Globus pallidus (tissue), 1 donor: ENCODE data around the gene SETD4.
"Not testable (repeated sequence)": the region's sequence is repeated elsewhere in the genome, so short reads cannot be mapped to it uniquely, and the experiment has no call there.

Source experiments
- DNase-seq: peaks from one replicate; pipeline ENCODE4 v3.0.0-alpha.2; 2015; ENCODE audit warnings: low spot score

The SETD4 gene

GRCh38 chr21:36060159-36060921, at the start of gene SETD4:
Gene SETD4 (minus strand): TSS chr21:36060526. CDS start chr21:36058888, 1,638 bp downstream.
- DNase-seq: peak; percentile 91

GRCh38 chr21:36109868-36110267, 49.5 kb upstream of the SETD4 start:
- DNase-seq: no peak

GRCh38 chr21:36105327-36105842, 45.1 kb upstream of the SETD4 start:
- no peak for DNase-seq

- peak; percentile 83 for DNase-seq
These were observed 44.3 kb upstream of the SETD4 start for GRCh38 chr21:36104317-36105300.

DNA sequence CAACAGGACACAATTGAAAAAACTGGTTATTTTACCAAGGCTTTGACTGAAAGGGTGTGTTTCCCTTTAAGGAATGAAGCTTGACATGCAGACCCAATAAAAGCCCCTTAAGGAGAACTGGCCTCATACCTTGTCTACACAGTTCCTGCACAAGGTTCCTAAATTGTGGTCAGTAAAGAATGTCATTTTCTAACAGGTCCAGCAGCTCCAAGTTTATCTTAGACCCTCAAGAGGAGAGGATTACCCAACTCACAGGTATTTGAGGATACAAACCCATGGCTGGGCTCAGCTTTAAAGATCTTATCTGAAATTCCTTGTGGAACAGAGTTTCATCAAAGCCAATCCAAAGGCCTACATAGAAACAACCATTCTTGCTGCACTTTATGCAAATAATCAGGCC, 43.1 kb upstream of the SETD4 start:
- DNase-seq: no peak

GRCh38 chr21:36100971-36101641, 40.8 kb upstream of the SETD4 start:
- no peak for DNase-seq

GRCh38 chr21:36099695-36100211, 39.4 kb upstream of the SETD4 start:
- not testable (repeated sequence) for DNase-seq

- no peak for DNase-seq
These were observed 38.7 kb upstream of the SETD4 start for GRCh38 chr21:36099000-36099399.

DNA sequence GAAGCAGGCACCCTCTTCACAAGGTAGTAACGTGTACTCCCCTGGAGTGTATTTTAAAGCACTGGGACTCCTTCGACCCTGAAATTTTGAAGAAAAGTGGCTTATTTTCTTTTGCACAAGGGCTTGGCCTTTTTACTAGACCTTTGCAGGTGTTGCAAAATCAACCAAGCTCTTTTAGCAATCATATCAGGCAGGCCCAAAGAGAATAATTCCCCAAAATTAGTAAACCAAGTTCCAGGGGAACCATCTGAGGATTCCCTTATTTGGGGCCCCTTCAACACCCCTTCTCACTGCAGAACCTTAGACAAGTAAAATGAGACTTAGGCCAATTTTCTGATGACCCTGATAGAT, 37.8 kb upstream of the SETD4 start:
- DNase-seq: no peak

DNA sequence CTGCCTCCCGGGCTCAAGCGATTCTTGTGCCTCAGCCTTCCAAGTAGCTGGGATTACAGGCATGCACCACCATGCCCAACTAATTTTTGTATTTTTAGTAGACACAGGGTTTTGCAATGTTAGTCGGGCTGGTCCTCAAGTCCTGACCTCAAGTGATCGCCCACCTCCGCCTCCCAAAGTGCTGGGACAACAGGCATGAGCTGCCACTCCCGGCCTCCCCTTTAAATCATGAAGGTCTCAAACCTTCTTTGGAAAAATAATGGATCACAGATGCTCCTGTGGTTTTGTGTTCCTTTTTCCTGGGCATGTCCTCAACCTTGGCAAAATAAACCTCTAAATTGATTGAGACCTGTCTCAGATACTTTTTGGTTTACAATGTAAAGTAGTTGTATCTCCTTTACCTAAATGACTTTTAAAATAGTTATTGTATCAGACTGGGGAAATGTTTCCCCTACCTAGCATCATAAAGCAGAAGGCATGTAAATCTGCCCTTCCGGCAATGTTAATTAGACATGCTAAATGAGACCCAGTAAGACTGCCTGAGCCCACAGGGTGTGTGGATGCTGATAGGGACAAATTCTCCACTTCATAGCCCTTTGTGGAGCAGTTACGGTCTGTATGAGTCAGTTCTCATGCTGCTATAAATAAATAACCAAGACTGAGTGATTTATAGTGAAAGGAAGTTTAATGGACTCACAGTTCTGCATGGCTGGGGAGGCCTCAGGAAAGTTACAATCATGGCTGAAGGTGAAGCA, 37.3 kb upstream of the SETD4 start:
- no peak for DNase-seq

DNA sequence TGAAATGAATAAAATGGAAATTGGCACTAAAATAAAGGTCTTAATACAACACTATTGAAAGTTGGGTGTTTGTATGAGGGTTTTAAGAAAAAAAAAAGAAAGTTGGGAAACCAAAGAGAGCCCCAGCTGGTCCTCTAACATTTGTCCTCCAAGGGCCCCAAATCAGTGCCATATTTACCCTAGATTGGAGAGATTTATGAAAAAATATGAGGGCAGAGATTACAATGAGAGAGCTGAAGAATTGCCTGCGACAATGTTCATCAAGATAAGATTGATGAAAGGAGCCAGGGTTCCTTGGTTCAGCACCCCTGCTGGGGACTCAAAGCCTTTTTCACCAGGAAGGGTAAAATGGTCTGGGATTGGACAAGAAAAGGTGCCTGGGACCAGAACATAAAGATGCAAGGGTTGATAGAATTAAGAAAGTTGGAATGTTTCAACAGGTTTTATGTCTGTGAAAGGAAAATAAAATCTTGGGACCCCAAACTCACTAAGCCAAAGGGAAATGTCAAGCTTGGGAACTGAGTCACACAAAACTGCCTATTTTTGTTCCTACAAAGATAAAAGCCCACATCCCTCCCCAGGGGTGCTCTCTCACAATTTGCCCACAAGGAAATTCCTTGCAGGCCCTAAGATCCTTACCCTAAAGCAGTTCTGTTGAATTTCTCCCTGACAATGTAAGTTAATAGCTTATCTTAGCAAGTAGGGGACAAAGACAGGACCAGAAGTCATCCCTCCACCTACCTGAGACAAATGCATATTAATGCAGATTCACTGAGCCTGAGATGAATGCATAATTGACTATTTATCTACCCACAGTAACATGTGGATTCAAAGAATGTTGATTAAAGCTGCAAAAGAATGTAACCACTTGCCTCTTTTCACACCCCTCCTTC, 36.3 kb upstream of the SETD4 start:
- DNase-seq: no peak

DNA sequence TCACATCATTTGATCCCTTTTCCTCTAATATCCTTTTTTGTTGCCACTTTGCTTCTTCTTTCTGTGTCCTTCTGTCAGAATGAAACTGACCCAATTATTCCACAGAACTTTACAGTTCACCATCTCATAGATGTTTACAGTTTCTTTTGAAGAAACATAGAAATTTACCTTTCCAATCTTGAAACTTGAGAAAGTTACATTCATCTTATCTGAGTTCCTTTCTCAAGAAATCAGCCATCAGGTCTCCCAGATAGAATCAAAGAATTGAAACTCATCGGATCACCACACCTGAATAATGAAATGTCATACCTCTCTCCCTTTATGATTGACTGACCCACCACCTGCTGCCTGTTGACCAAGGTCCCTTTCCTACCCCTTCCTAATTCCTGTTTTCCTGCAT, 33.2 kb upstream of the SETD4 start:
- DNase-seq: no peak

- no peak for DNase-seq
These were observed 32.4 kb upstream of the SETD4 start for GRCh38 chr21:36092681-36093080.

GRCh38 chr21:36089946-36090345, 29.6 kb upstream of the SETD4 start:
- no peak for DNase-seq

DNA sequence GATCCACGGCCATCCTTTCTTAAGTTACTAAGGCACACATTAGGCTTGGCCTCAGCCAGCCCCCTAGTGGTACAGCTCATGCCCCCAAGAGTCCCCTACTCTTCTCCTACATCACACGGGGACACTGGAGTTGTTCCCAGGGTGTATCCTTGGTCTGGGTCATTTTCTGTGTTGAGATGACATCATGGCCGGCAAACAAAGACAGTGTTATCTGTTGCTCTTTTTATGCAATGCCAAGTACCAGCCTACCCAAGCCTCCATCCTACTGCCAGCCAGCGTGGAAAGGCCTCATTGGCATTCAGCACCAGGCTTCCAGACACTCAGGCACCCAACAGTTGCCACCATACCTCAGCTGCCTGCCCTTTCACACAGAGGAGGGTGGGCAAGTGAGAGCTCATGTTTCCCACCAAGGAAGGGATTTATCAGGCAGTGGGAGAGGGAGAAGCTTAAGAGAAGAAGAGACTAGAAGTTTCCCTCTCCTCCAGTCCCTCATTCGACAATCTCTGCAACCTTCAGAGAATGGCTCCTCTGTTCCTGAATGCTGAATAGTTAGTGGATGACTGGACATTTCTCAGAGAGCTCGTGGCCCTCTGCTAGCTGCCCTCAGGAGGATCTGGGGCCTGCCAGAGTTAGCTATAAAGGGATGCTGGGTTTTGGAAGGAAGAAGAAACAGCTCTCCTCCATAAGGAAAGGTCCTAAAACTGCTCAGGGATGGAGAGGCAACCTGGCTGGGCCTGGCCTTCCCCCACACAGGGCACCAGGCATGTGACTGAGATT, 27.2 kb upstream of the SETD4 start:
- DNase-seq: peak; percentile 99

DNA sequence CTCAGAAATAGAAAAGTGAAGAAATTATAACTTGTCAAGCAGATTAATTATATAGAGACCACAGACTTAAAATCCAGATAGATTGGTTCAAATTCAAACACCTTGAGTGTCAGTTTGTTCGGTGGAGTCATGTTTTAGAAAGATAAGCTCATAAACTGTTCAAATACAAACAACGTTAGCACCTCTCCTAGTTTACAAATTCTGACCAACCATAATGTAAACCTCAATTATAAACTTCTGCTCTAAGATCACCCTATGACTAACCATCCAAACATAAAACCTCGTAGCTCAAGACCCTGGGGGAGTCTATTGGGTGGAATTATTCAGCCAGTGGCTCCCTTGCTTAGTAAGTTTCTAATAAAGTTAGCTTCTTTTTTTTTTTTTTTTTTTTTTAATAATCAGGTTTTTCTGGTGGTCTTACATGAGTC, 21.9 kb upstream of the SETD4 start:
- DNase-seq: no peak

GRCh38 chr21:36080386-36080785, 20.1 kb upstream of the SETD4 start:
- DNase-seq: peak; percentile 82

DNA sequence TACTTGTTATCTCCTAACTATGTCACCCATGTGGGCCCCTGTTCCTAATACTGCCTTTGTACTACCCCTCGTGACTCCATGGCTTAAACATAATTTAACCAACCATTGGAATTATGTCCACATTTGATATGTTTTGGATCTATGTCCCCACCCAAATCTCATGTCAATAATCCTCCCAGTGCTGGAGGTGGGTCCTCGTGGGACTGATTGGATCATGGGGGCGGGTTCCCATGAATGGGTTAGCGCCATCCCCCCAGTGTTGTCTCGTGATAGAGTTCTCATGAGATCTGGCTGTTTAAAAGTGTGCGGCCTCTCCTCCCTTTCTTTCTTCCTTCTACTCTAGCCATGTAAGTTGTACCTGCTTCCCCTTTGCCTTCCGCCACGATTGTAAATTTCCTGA, 19.3 kb upstream of the SETD4 start:
- no peak for DNase-seq

DNA sequence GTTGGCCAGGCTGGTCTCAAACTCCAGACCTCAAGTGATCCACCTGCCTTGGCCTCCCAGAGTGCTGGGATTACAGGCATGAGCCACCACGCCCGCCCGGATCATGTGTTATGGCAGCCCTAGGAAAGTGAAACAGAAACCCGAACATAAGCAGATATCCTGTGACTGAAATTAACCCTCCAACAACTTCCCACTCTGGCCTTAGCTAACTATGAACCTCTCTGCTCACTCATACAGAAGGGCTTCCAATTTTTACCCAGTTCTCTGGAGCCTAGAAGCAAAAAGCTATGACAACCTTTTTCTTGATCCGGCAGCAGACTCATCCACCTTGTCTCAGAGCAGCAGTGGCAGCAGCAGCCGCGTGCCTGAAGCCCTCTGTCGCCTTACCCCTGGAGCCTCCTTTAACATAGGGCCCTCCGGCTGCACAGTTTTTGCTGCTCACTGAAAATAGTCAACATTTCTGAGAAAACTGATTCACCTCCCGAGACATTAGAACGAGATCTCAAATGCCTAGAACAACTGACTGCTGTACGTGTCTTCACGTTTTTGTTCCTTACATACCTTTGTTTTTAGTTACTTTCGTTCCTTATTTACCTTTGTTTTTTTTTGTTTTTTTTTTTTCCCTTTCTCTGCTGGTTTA, 18.8 kb upstream of the SETD4 start:
- DNase-seq: no peak
